Muscle of leg (tissue), 16 donors: ENCODE results near the gene DEUP1. TPM values are rescaled to one million over a fixed set of nuclear protein-coding genes. Genes with fewer than 3 reads are reported as not detected.

ENCODE experiments used
- DNase-seq: peaks from one replicate; pipeline ENCODE4 v3.0.0; 2013
- H3K27ac ChIP-seq: one replicate; pipeline ENCODE4 v1.5.1; 2013; ENCODE audit warnings: mild to moderate bottlenecking, low read length, control low read depth
- H3K27me3 ChIP-seq: one replicate; pipeline ENCODE4 v1.6.1; 2013; ENCODE audit warnings: low read length; ENCODE audit not compliant: control insufficient read depth, insufficient read depth
- H3K36me3 ChIP-seq: one replicate; pipeline ENCODE4 v1.6.1; 2013; ENCODE audit warnings: low read length; ENCODE audit not compliant: control insufficient read depth, insufficient read depth
- H3K4me1 ChIP-seq: one replicate; pipeline ENCODE4 v1.6.1; 2013; ENCODE audit warnings: low read length; ENCODE audit not compliant: control insufficient read depth, insufficient read depth
- H3K4me3 ChIP-seq: one replicate; pipeline ENCODE4 v1.5.1; 2013; ENCODE audit warnings: low read length, control low read depth
- H3K9me3 ChIP-seq: replicated peaks from 2 replicates; pipeline ENCODE4 v1.6.1; 2013; ENCODE audit warnings: low read depth, low read length; ENCODE audit not compliant: control insufficient read depth
- WGBS: methylation state at CpG from one replicate; pipeline ENCODE4 v1.1.5; 2013; ENCODE audit warnings: missing lambda C conversion rate; ENCODE audit not compliant: insufficient coverage; 5-methylcytosine and 5-hydroxymethylcytosine counted together
- long read RNA-seq, 11 donors: transcript quantifications; one replicate each; lab custom pipeline, GENCODE V29; 2026
- polyA plus RNA-seq, 8 donors: library from polyadenylated mRNA; unstranded; fragments of 120-200 nt; gene quantifications; one replicate each; pipeline versions ENCODE4 v1.2.1 to v1.2.3, GENCODE V29; 2013; ENCODE audit warnings: inconsistent platforms in 1 of 8, low replicate concordance in 1 of 8; ENCODE audit not compliant: insufficient read length in 8 of 8, insufficient read depth in 1 of 8
- total RNA-seq: library from RNA; stranded (reverse); fragments of 120-200 nt; gene quantifications from one replicate; pipeline ENCODE4 v1.2.4, GENCODE V29; 2013

The DEUP1 gene
- total RNA-seq (0.04 TPM), polyA plus RNA-seq (under 1 TPM in 1 of 8 donors, not detected in 7; 0.10 TPM)
- long read RNA-seq, donor 1 = 0 reads
- long read RNA-seq, donor 2 = 0 reads
- long read RNA-seq, donor 3 = 0 reads
- long read RNA-seq, donor 4 = 0 reads
- long read RNA-seq, donor 5 = 0 reads
- long read RNA-seq, donor 6 = 0 reads
- long read RNA-seq, donor 7 = 0 reads
- long read RNA-seq, donor 8 = 0 reads
- long read RNA-seq, donor 9 = 0 reads
- long read RNA-seq, donor 10 = 0 reads
- long read RNA-seq, donor 11 = 0 reads

GRCh38 chr11:93330446-93330984, at the start of gene DEUP1:
Gene DEUP1 (plus strand): TSS chr11:93330742. CDS start chr11:93332260, 1,518 bp downstream.
- peaks cover 10% of the 10 kb centered on the region for H3K27me3 ChIP-seq
- DNase-seq = peak; percentile 57
- WGBS = 2% methylated on average over 62 of the region's 73 CpGs
- no peaks in the 10 kb centered on the region for H3K9me3 ChIP-seq
- H3K4me1 ChIP-seq = peaks cover 6% of the 10 kb centered on the region
- H3K4me3 ChIP-seq = peak within 1 kb of the TSS; percentile 21
- no peaks in the 10 kb centered on the region for H3K36me3 ChIP-seq
- H3K27ac ChIP-seq = no peak within 1 kb of the TSS

- Histone ChIP-seq H3K4me1 (no peaks in the 10 kb centered on the region), H3K27me3 (no peaks in the 10 kb centered on the region), H3K27ac (no peak overlapping the region), H3K9me3 (no peaks in the 10 kb centered on the region), H3K4me3 (no peak overlapping the region), H3K36me3 (no peaks in the 10 kb centered on the region)
- DNase-seq = no peak
- 71% methylated on average over 2 of the region's 2 CpGs for WGBS
Measured at GRCh38 chr11:93285430-93285829, 45.1 kb upstream of the DEUP1 start.

GRCh38 chr11:93287434-93287833, 43.1 kb upstream of the DEUP1 start:
- no peak overlapping the region for H3K27ac ChIP-seq
- no peak for DNase-seq
- no CpG with 5 or more reads among the region's 2 CpGs for WGBS
- H3K4me1 ChIP-seq = no peaks in the 10 kb centered on the region
- no peaks in the 10 kb centered on the region for H3K9me3 ChIP-seq
- H3K27me3 ChIP-seq = no peaks in the 10 kb centered on the region
- H3K4me3 ChIP-seq = no peak overlapping the region
- no peaks in the 10 kb centered on the region for H3K36me3 ChIP-seq

DNA sequence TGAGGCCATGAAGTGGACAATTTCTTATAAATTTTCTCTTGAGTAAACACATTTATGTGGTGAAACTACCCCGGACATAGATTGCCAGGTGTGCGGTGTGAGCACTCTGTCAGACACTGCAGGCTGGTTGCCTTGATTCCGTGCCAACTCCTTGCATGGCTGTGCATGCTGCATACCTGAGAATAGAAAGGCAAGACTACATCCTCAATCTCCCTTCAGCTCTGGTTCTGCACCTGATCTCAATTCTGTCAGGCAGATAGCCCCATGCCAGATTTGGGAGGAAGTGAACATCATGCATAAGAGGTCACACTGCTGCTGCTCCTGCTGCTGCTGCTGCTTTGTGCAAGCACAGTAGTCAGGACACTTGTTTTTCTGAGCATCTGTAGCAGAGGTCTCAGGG, 42.5 kb upstream of the DEUP1 start:
- Histone ChIP-seq H3K4me1 (no peaks in the 10 kb centered on the region), H3K36me3 (no peaks in the 10 kb centered on the region), H3K9me3 (no peaks in the 10 kb centered on the region), H3K27ac (no peak overlapping the region), H3K27me3 (no peaks in the 10 kb centered on the region), H3K4me3 (no peak overlapping the region)
- WGBS = 83% methylated on average over 2 of the region's 3 CpGs
- DNase-seq = no peak

- WGBS = no CpG with 5 or more reads among the region's 2 CpGs
Measured at GRCh38 chr11:93288767-93289166, 41.8 kb upstream of the DEUP1 start.

GRCh38 chr11:93289782-93290463, 40.6 kb upstream of the DEUP1 start:
- Histone ChIP-seq H3K4me3 (no peak overlapping the region), H3K36me3 (no peaks in the 10 kb centered on the region), H3K4me1 (no peaks in the 10 kb centered on the region), H3K9me3 (no peaks in the 10 kb centered on the region), H3K27ac (no peak overlapping the region), H3K27me3 (no peaks in the 10 kb centered on the region)
- peak; percentile 80 for DNase-seq
- WGBS = 50% methylated on average over 1 of the region's 5 CpGs

More at GRCh38 chr11:93288767-93289166, 41.8 kb upstream of the DEUP1 start:
- H3K4me3 ChIP-seq = no peak overlapping the region
- H3K27ac ChIP-seq = no peak overlapping the region
- H3K36me3 ChIP-seq = no peaks in the 10 kb centered on the region
- no peaks in the 10 kb centered on the region for H3K27me3 ChIP-seq
- no peaks in the 10 kb centered on the region for H3K9me3 ChIP-seq
- no peaks in the 10 kb centered on the region for H3K4me1 ChIP-seq
- DNase-seq = no peak

- Histone ChIP-seq H3K4me1 (no peaks in the 10 kb centered on the region), H3K4me3 (no peak overlapping the region), H3K9me3 (no peaks in the 10 kb centered on the region), H3K27ac (no peak overlapping the region), H3K27me3 (no peaks in the 10 kb centered on the region), H3K36me3 (no peaks in the 10 kb centered on the region)
- DNase-seq = no peak
- 80% methylated on average over 1 of the region's 1 CpG for WGBS
Measured at GRCh38 chr11:93291110-93291509, 39.4 kb upstream of the DEUP1 start.

DNA sequence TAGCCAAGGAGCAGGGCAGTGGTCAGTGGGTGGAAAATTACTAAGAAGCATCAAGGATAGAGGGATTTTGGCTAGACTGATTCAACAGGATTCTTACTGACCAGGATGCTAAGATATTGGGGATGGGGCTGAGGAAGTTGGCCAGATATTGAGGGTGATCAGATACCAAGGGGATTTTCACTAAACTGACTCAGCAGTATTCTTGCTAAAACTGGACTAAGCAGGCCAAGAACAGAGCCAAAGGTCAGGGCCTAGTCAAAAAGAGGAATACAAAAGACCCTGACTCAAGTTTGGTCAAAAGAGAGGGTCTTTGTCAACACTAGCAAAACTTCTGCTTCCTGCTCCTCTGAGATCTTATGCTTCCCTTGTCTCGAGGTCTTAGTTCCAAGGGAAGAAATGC, 38.6 kb upstream of the DEUP1 start:
- no peak for DNase-seq
- WGBS = 75% methylated on average over 1 of the region's 1 CpG

GRCh38 chr11:93295921-93296575, 34.5 kb upstream of the DEUP1 start:
- Histone ChIP-seq H3K9me3 (no peaks in the 10 kb centered on the region), H3K4me1 (no peaks in the 10 kb centered on the region), H3K4me3 (no peak overlapping the region), H3K27me3 (no peaks in the 10 kb centered on the region), H3K36me3 (no peaks in the 10 kb centered on the region), H3K27ac (no peak overlapping the region)
- no CpG with 5 or more reads among the region's 4 CpGs for WGBS
- DNase-seq = peak; percentile 48

More for the DNA sequence above, 38.6 kb upstream of the DEUP1 start:
- no peak overlapping the region for H3K4me3 ChIP-seq
- H3K27me3 ChIP-seq = no peaks in the 10 kb centered on the region
- H3K36me3 ChIP-seq = no peaks in the 10 kb centered on the region
- no peaks in the 10 kb centered on the region for H3K9me3 ChIP-seq
- H3K4me1 ChIP-seq = no peaks in the 10 kb centered on the region
- H3K27ac ChIP-seq = no peak overlapping the region

DNA sequence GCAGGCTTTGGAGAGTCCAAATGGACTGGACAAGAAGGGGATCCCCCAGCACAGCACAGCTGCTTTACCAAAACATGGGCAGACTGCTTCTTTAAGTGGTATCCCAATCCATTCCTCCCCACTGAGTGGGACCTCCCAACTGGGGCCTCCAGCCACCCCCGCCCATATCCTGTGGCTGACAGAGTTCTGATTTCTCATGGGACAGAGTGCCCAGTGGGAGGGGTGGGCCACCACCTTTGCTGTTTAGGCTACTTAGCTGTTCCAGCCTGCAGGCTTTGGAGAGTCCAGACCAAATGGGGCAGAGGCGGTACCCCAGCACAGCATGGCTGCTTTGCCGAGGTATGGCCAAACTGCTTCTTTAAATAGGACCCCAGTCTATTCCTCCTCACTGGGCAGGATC, 26.9 kb upstream of the DEUP1 start:
- DNase-seq = no peak
- WGBS = 95% methylated on average over 2 of the region's 3 CpGs
- H3K27me3 ChIP-seq = no peaks in the 10 kb centered on the region
- H3K36me3 ChIP-seq = no peaks in the 10 kb centered on the region
- no peaks in the 10 kb centered on the region for H3K9me3 ChIP-seq
- no peak overlapping the region for H3K27ac ChIP-seq
- H3K4me1 ChIP-seq = no peaks in the 10 kb centered on the region
- no peak overlapping the region for H3K4me3 ChIP-seq
